HG02938 (cell line): ENCODE measurements around the gene CALD1.

Source experiments
- ATAC-seq: cut with Tn5 transposase; IDR thresholded peaks from one replicate; pipeline ENCODE4 v1.9.1; 2021; ENCODE audit warnings: mild to moderate bottlenecking, moderate library complexity; ENCODE audit not compliant: unreplicated experiment

Gene CALD1

DNA sequence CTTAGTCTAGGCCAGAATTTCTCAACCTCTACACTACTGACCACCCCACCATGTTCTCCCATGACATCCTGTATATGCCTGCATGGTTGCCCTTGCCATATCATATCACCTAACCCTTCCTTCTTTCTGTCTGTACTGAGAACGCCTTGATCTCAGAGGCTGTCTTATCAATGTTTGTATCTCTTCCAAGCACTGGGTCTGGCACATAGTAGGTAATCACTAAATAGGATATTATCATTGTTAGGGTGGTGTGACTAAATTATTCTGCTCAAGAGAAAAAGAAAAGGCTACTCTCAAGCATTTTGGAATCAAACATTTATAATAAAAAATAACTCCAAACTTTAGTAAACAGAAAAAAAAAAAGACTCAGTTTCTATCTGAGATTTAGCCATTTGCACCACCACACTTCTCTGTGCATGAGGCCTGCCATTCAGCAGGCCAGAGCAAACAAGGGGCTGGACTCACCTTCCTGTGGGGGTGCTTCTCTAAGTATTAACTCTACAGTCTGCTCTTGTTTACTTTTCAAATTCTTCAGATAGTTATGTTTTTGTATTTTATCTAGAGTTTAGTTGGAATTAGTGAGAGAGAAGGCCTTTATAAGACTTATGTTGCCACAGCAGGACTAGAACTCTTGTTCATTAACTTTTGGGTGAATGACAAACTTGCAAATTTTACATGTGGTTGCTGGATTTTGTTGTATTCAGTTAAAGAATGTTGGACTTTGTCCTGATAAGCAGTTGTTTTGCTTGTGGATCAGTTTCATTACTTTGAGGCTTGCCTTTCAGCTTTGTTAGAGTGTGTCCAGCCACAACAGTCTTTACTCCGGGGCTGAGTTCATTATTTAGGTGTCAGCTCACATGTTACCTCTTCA is 212.3 kb downstream of the CALD1 start:
- no peak for ATAC-seq

DNA sequence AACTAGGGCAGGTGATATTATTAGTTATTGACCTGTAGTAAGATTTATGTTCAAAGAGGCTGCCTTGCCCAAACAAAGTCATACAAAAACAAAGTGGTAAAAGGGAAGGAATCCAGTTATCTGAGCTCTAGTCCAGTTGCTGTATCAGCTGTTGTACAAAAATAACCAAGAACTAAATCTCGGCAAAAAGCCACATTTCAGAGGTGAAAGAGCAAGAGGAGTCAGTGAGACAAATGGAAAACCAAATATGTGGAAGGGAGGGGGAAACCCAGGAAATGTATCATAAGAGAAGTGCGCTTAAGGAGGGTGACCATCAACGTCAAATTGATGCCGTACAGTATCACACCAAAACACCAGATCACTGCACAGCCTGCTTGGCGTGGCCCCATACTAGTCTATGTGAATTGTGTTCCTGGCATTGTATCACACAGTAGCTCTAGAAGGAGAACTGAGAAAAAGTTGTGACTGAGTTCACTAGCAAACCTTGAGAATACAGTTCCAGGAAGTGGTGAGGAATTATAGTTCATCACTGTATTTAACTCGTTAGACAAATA is 213.3 kb downstream of the CALD1 start:
- peak; percentile 74 for ATAC-seq

DNA sequence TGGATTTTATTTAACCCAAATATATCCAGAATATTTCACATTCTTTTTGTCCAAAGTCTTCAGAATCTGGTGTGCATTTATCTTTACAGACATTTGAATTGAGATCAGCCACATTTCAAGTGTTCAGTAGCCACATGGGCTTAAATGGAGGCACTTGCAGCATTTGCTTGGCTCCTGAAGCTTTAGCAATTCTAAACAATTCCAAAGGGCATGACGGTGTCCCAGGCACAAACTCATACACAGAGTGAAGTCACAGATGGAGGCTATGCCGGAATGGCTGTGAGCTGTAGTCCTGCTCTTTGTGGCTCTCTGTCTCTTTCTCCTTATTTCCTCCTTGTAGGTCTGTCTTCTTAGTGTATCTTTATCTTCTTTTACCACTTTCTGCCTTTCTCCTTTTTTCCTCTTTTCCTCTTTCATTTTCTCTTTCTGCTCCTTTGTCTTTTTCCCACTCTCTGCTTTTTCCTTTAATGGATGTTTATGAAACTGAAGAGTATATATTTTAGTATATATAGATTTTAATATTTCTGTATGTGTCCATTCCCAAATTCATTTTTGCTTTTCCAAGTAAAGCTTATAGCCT is 214.5 kb downstream of the CALD1 start:
- no peak for ATAC-seq

DNA sequence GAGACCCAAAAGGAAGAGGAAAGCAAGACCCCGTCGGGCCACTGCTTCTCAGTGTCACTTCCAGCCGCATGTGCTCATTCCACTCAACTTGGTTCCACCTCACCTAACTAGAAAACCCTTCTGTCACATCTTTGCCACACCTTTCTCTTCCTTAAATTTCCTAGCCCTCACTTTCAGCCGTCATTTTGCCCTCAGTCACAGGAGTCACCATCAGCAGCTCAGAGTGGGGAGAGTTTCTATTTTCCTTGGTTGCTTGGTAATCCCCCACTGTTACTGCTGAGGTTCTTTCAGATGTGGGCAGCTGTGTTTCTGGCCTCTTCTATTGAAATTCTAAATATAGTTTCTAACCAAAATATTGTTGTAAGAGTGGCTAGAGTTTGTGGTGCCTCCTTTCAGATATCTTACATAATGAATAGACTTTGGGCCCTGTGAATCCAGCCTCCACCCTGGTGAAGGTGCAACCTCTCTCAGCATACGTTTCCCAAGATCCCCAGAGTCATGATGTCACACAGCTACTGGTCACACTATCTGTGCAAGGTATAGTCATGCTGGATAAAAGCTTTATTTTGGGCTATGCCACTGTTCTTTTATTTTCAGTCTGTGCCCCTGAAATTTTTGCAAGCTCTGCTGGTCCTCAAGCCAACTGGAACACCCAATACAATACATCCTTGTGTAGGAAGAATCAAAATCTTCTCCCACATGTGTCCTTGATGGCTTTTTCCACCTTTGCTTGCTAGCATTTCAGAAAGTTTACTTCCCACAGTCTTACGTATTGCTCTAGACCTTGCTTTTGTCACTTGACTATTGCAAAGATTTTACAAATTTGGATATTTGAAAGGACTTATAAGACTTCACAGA is 216.0 kb downstream of the CALD1 start:
- ATAC-seq, result peak; percentile 41

DNA sequence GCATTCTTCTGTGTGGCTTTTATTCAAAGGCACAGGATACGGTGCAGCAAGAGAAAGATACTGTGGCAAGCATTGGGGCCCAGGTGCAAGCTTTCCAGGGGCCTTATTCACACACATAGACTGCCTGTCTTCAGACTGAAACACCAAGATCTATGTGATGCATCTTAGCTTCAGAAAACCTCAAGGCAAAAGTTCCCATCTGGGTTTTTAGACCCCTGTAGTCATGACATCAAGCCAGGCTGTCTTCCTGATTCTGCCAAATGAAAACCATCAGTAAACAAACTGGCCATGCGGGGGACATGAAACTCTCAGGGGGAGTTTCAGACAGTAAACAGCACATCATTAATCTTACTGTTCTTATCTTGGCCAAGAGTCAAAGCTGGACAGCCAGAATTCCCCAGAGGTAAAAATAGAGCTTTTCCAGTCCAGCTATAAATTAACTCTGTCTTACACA is 216.7 kb downstream of the CALD1 start:
- ATAC-seq, result peak; percentile 35

DNA sequence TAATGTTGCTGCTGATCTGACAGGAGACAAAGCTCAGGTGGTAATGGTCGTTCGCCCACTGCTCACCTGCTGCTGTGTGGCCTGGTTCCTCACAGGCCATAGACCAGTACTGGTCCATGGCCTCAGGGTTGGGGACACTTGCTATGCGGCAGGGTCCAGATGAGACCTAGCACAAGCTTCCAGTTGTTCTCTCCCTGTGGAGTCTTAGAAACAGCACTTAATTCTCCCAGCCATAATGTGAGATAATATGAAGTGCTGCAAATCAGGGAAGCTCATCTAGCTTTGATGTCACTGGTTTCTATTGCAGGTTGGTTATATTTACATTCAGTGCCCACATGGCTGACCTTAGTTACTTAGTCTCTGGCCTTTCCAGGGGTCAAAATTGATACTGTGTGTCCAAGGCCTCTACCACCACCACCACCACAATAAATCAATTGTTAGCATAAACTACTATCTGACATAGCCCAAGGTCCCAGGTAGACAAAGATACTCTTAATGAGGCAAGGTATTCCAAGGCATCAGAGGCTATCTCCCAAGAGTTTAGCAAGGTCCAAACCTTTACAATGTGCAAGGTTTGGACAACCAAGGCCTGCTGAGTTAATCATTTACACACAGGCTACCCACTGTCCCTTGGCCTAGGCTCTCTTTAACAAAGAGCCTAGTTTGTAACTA is 217.9 kb downstream of the CALD1 start:
- no peak for ATAC-seq

DNA sequence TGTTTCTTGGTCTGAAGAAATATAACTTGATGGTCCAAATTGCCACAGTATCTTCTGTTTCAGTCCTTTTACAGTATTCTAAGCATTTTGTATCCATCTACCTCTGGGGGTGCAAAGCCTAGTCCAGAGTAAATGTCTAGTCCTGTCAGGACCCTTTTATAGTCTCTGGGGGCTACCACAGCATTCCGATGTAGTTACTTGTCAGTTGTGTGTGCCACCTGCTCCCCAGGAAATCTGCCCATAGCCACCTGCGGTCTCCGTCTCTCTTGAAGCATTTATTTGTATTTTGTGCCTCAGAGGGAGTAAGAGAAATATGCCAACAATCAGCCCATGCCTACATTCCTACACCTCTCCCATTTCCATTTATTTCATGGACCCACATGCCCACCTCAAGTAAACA is 219.7 kb downstream of the CALD1 start:
- no peak for ATAC-seq

DNA sequence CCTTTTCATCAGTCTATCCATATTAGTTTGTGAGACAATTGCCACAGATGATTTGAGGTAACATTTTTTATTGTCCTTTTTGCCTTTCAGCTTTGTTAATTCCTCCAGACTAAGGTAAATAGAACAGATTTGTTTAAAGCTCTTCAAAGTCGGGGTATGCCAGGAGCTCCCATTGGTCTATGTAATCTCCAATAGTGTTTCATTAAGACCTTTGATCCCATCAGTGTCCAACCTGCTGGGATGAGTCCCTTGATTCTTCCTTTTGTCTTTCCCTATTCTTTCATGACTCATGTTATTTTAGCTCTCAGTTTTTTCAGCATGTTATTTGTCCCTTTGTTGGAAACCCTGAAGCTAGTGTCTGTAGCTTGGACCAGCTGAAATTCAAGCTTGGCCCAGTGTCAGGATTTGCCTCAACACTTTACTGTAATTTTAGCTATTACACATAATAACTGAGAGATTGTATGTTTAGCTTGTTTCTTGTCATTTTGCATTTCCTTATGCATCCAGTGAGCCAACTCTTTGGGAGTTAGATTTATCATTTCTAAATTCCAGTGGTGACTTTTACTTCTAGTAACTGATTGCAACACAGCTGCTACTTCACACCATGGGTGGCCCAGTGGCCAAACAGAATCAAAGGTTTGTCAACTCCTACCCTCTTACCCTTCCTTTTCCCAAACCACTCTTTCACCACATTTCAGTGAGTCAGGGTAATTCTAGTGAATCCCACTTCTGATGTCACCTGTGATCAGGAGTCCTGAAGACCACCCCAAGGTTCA is 222.1 kb downstream of the CALD1 start:
- ATAC-seq, result no peak

DNA sequence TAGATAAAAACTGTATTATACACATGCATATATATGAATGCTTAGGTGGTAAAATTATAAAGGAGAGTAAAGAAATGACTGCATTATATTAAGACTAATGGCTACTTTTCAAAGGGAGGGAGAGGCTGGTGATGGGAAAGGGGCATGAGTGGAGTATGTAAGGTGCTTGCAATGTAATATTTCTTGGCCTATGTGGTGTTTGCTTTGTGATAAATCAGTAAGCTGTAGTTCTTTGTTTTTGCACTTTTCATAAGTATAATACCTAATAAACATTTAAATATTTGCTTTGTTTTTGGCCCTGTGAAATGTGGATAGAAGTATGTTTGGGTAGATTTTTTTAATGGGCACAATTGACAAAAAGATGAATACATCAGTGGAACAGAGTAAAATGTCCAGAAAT is 232.8 kb downstream of the CALD1 start:
- no peak for ATAC-seq
